NOMO-1 (cell line): Measurements from ENCODE around the gene CCDC30.
"Not testable (repeated sequence)": the region's sequence is repeated elsewhere in the genome, so short reads cannot be mapped to it uniquely, and the experiment has no call there.

Experiments used
- DNase-seq, 2 experiments: peaks; one replicate each; lab custom pipeline; 2025; ENCODE audit not compliant: unreplicated experiment in 2 of 2; lab: John Stamatoyannopoulos, UW

Gene CCDC30

GRCh38 chr1:42450061-42450460 lies 13.0 kb upstream of the CCDC30 start:
- no peak for DNase-seq

GRCh38 chr1:42453386-42453785 lies 9.7 kb upstream of the CCDC30 start:
- DNase-seq = no peak

- no peak for DNase-seq
Observed at GRCh38 chr1:42454403-42454802, 8.7 kb upstream of the CCDC30 start.

- peak; percentile 85 to 95 for DNase-seq
Observed at GRCh38 chr1:42456010-42456753, 6.9 kb upstream of the CCDC30 start, which contains the start of the genes PPCS and ZMYND12. Gene PPCS (plus strand): TSS chr1:42456543. CDS start chr1:42456566, 23 bp downstream. Gene ZMYND12 (minus strand): TSS chr1:42456022. CDS start chr1:42455997, 25 bp downstream.

GRCh38 chr1:42456754-42457089 lies 6.4 kb upstream of the CCDC30 start:
- peak; percentile 54 to 66 for DNase-seq

- no peak for DNase-seq
Observed at GRCh38 chr1:42461196-42461595, 1.9 kb upstream of the CCDC30 start.

- no peak for DNase-seq
Observed at GRCh38 chr1:42463921-42464320, 835 bp downstream of the CCDC30 start.

GRCh38 chr1:42466030-42466429 lies 2.9 kb downstream of the CCDC30 start:
- DNase-seq = no peak

GRCh38 chr1:42469727-42470126 lies 6.6 kb downstream of the CCDC30 start:
- DNase-seq = no peak

- DNase-seq = no peak
Observed at GRCh38 chr1:42476605-42477004, 13.5 kb downstream of the CCDC30 start.

- DNase-seq = not testable (repeated sequence)
Observed at GRCh38 chr1:42477354-42477753, 14.3 kb downstream of the CCDC30 start.

GRCh38 chr1:42477775-42478174 lies 14.7 kb downstream of the CCDC30 start:
- no peak for DNase-seq

GRCh38 chr1:42479621-42480020 lies 16.5 kb downstream of the CCDC30 start:
- DNase-seq = peak; percentile 1 to 5

GRCh38 chr1:42480921-42481320 lies 17.8 kb downstream of the CCDC30 start:
- DNase-seq = no peak

- no peak for DNase-seq
Observed at GRCh38 chr1:42482635-42483153, 19.6 kb downstream of the CCDC30 start.

GRCh38 chr1:42484382-42484781 lies 21.3 kb downstream of the CCDC30 start:
- DNase-seq = no peak

- no peak for DNase-seq
Observed at GRCh38 chr1:42490237-42490636, 27.2 kb downstream of the CCDC30 start.

- DNase-seq = not testable (repeated sequence)
Observed at GRCh38 chr1:42502031-42502430, 38.9 kb downstream of the CCDC30 start.

GRCh38 chr1:42504535-42505128 lies 41.5 kb downstream of the CCDC30 start:
- DNase-seq = no peak

- no peak for DNase-seq
Observed at GRCh38 chr1:42506576-42506975, 43.5 kb downstream of the CCDC30 start.

GRCh38 chr1:42511581-42512155 lies 48.6 kb downstream of the CCDC30 start:
- peak; percentile 21 to 24 for DNase-seq

- DNase-seq = no peak
Observed at GRCh38 chr1:42518908-42519307, 55.8 kb downstream of the CCDC30 start.
